NCI-H1048 (cell line): ENCODE measurements around the gene PHLDB1.
"Not testable (repeated sequence)": the region's sequence is repeated elsewhere in the genome, so short reads cannot be mapped to it uniquely, and the experiment has no call there.

Experiments used
- DNase-seq: peaks from one replicate; lab custom pipeline; 2025; lab: John Stamatoyannopoulos, UW

The PHLDB1 gene

GRCh38 chr11:118688339-118688738 is 80.9 kb downstream of the PHLDB1 start:
- DNase-seq, result not testable (repeated sequence)

- DNase-seq, result no peak
These were observed 81.6 kb downstream of the PHLDB1 start for GRCh38 chr11:118688851-118689502.

- DNase-seq, result no peak
These were observed 82.1 kb downstream of the PHLDB1 start for GRCh38 chr11:118689503-118689851.

GRCh38 chr11:118689852-118690552 is 82.6 kb downstream of the PHLDB1 start:
- DNase-seq, result peak; percentile 76

DNA sequence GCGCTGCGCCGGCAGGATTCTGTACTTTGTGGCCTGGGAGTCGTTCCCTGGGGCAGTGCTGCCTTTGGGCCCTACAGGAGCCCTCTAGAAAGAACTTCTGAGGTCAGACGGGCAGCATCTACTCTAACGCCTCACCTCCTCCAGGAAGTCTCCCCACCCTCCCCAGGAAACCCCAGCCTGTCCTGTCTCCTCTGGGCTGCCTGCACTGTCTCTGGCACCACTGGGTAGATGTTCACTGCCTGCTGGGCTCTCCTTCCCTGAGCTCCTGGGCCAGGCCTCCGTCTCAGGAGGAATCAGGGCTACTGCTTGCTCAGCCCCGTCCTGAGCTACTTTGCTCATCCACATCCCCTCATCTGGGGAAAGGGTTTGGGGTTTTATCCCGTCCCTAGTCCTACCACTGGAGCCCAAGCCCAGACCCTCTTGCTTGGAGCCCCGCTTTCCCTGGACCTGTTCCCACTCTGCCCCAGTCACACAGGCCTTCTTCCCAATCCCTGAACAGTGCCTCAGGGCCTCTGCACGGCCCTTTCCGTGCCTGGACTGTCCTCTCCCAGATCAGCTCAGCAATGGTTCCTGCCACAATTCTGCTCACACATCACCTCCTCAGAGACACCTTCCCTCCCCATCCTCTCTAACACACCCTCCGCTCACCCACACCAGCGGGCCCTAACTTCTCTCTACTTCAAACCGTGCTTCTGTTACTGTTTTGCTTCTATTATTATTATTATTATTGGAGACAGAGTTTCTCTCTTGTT is 83.3 kb downstream of the PHLDB1 start:
- DNase-seq, result no peak

GRCh38 chr11:118691926-118692830 is 84.8 kb downstream of the PHLDB1 start:
- DNase-seq, result no peak

DNA sequence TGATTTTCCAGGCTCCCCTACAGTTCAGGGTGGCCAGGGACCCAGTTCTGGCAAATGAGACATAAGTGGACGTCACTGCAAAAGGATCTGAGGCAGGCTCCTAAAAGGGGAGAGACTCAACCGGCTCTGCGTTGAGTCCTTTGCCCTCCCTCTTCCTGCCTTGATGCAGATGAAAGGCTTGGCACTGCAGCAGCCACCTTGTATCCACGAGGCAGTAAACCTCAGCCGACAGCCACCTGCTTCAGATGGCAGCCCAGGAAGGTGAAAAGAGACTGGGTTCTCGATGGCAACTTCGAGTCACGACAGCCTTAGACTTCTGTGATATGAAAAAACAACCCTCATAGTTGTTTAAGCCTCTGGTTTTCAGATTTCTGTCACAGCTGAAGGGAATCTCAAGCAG is 86.8 kb downstream of the PHLDB1 start:
- no peak for DNase-seq

- DNase-seq, result no peak
These were observed 87.4 kb downstream of the PHLDB1 start for GRCh38 chr11:118694771-118695170.

- DNase-seq, result no peak
These were observed 89.3 kb downstream of the PHLDB1 start for GRCh38 chr11:118696673-118697226.

- DNase-seq, result no peak
These were observed 89.9 kb downstream of the PHLDB1 start for GRCh38 chr11:118697346-118697745.

GRCh38 chr11:118699506-118700220 is 92.2 kb downstream of the PHLDB1 start:
- DNase-seq, result no peak

DNA sequence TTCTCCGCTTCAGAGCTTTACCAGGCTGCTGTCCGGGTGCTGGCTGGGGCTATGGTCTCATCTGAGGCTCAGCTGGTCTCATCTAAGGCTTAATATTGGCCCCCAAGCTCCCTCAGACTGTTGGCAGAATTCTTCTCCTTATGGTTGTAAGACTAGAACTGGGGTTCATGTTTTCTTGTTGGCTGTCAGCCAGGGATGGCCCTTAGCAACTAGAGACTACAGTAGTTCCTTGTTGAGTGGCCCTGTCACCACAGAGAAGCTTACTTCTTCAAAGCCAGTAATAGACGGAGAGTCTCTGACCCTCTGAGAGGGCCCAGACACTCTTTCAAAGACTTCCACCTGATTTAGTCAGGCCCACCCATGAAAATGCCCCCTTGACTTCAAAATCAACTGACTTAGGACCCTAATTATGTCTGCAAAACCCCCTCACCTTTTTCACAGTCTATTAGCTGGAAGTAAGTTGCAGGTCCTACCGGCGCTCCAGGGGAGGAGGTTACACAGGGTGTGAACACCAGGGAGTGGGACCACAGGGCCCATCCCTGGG is 96.2 kb downstream of the PHLDB1 start:
- DNase-seq, result no peak

DNA sequence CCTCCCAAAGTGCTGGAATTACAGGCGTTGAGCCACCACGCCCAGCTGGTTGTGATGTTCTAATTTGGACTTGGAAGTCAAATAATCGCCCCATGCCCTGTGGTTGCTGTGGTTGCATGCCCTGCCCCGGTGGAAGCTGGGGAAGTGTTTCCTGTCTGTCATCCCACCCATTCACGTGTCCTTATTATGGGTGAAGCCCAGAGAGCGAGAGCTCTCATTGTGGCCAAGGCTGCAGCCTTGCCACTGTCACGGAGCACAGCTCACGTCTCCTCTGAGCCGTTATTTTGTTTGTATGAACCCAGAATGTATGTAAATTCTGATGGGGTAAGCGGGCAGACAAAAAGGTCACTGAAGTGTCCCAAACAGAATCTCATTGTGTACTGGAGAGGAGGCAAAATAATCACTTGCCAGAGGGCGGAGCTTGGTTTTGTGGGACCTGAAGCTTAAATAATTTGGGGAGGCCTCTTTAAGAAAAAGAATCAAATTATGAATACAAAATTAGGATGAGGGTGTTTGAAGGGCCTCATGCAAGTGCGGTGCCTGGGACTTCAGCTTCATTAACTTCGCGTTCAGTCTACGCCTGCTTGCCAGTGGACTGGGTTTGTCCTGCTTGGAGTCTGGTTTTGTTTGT is 97.8 kb downstream of the PHLDB1 start:
- DNase-seq, result no peak

DNA sequence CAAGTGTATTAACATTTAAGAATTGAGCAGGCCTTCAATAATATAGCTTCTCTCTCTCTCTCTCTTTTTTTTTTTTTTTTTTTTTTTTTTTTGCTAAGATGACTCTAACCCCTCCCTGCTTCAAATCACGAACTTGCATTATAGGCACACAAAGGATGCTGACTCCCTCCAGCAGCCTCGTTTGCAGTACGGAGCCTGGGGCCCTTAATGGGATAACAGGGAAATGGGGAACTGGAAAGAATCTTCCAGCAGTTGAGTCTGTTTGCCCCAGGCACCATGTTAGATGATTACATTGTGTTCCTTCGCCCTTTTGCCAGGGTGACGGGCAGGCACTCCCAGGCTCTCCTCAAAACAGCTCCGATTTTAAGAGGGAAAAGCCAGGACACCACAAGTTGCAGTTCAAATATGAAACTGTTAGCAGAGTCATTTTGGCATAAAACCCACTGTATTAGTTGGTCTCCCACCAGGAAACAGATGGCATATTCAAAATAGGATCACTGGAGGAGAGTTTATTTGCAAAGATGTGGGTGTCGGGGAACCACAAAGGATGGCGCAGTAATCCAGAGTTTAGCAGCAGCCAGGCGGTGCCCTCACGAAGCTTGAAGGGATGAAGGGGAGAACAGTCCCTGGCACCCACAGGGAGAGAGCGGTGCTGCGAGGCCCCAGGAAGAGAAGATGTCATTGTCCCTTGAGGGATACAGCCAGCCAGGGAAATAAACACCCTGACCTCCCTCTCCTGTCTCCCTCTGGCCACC is 98.6 kb downstream of the PHLDB1 start:
- DNase-seq, result no peak

- DNase-seq, result no peak
These were observed 99.1 kb downstream of the PHLDB1 start for GRCh38 chr11:118706546-118706825.
